HAP-1 (cell line): Measurements from ENCODE around the gene DHX16.

ENCODE experiments used
- DNase-seq, 2 experiments: peaks; one replicate each; pipeline ENCODE4 v3.0.0-alpha.2; 2016 to 2020; ENCODE audit warnings: low spot score in 2 of 2
- H3K27me3 ChIP-seq: fragments of 250-450 bp; sonication (Bioruptor Pico); 2 replicates; pipeline ENCODE4 v1.5.1; 2020; ENCODE audit warnings: low read depth, mild to moderate bottlenecking, moderate library complexity
- H3K36me3 ChIP-seq: fragments of 250-450 bp; sonication (Bioruptor Pico); replicated peaks from 2 replicates; pipeline ENCODE4 v1.5.1; 2020; ENCODE audit warnings: mild to moderate bottlenecking
- H3K4me1 ChIP-seq: fragments of 250-450 bp; sonication (Bioruptor Pico); 2 replicates; pipeline ENCODE4 v1.5.1; 2020; ENCODE audit warnings: mild to moderate bottlenecking
- H3K4me3 ChIP-seq: fragments of 250-450 bp; sonication (Bioruptor Pico); 2 replicates; pipeline ENCODE4 v1.5.1; 2020; ENCODE audit warnings: mild to moderate bottlenecking, moderate library complexity
- H3K9me3 ChIP-seq: fragments of 250-450 bp; sonication (Bioruptor Pico); 2 replicates; pipeline ENCODE4 v1.5.1; 2020; ENCODE audit warnings: mild to moderate bottlenecking, moderate library complexity
- in situ Hi-C: fragments of 300-500 bp; cut with MboI; formaldehyde crosslinking; loops from 3 replicates; pipeline ENCODE4 v1.14.3; 2020; ENCODE audit warnings: low sequenced_read_pairs, inconsistent platforms, mixed read lengths

DHX16 gene

GRCh38 chr6:30617565-30618269 lies 55.1 kb downstream of the DHX16 start, which contains the start of gene MRPS18B:
MRPS18B (plus strand) TSS chr6:30617840; CDS start chr6:30617866, 26 bp downstream.
- Histone ChIP-seq H3K4me3 (peak within 1 kb of the TSS; percentile 99), H3K27me3 (no peaks in the 10 kb centered on the region), H3K9me3 (no peaks in the 10 kb centered on the region), H3K36me3 (peaks cover 67% of the 10 kb centered on the region), H3K4me1 (peaks cover 25% of the 10 kb centered on the region)
- in situ Hi-C loops: loop anchor here (5.0 kb wide), 1 partner anchor 105 kb away; the partner anchor contains the start of gene TUBB
- DNase-seq: peak; percentile 94 to 96

- H3K36me3 ChIP-seq: peaks cover 65% of the 10 kb centered on the region
- in situ Hi-C loops: loop anchor here (5.0 kb wide), 1 partner anchor 105 kb away; the partner anchor contains the start of gene TUBB
- peak; percentile 99 for DNase-seq
Observed at GRCh38 chr6:30616811-30617564, 55.8 kb downstream of the DHX16 start, which contains the start of gene PPP1R10. PPP1R10 (minus strand) TSS chr6:30617243; CDS start chr6:30609944, 7,299 bp downstream.

GRCh38 chr6:30615958-30616810 lies 56.6 kb downstream of the DHX16 start:
- H3K27me3 ChIP-seq: no peaks in the 10 kb centered on the region
- peaks cover 65% of the 10 kb centered on the region for H3K36me3 ChIP-seq
- H3K4me1 ChIP-seq: peaks cover 32% of the 10 kb centered on the region
- peak; percentile 42 to 58 for DNase-seq
- H3K4me3 ChIP-seq: peak overlapping the region; percentile 99
- H3K9me3 ChIP-seq: no peaks in the 10 kb centered on the region
- in situ Hi-C loops: loop anchor here (5.0 kb wide), 1 partner anchor 106 kb away; the partner anchor contains the start of gene TUBB

More at GRCh38 chr6:30616811-30617564, 55.8 kb downstream of the DHX16 start, which contains the start of gene PPP1R10:
- Histone ChIP-seq H3K27me3 (no peaks in the 10 kb centered on the region), H3K4me3 (peak within 1 kb of the TSS; percentile 99), H3K9me3 (no peaks in the 10 kb centered on the region), H3K4me1 (peaks cover 28% of the 10 kb centered on the region)

GRCh38 chr6:30615219-30615957 lies 57.4 kb downstream of the DHX16 start:
- Histone ChIP-seq H3K36me3 (peaks cover 63% of the 10 kb centered on the region), H3K27me3 (no peaks in the 10 kb centered on the region), H3K4me1 (peaks cover 32% of the 10 kb centered on the region), H3K4me3 (peak overlapping the region; percentile 99), H3K9me3 (no peaks in the 10 kb centered on the region)
- in situ Hi-C loops: loop anchor here (5.0 kb wide), 1 partner anchor 107 kb away; the partner anchor contains the start of gene TUBB
- peak; percentile 82 to 94 for DNase-seq

GRCh38 chr6:30614843-30615218 lies 58.0 kb downstream of the DHX16 start:
- in situ Hi-C loops: loop anchor here (5.0 kb wide), 1 partner anchor 107 kb away; the partner anchor contains the start of gene TUBB
- DNase-seq: peak; percentile 92 to 93
- H3K4me3 ChIP-seq: peak overlapping the region; percentile 99
- H3K27me3 ChIP-seq: no peaks in the 10 kb centered on the region
- H3K9me3 ChIP-seq: no peaks in the 10 kb centered on the region
- peaks cover 32% of the 10 kb centered on the region for H3K4me1 ChIP-seq
- peaks cover 63% of the 10 kb centered on the region for H3K36me3 ChIP-seq

GRCh38 chr6:30614044-30614842 lies 58.6 kb downstream of the DHX16 start:
- Histone ChIP-seq H3K27me3 (no peaks in the 10 kb centered on the region), H3K4me3 (peak overlapping the region; percentile 99), H3K4me1 (peaks cover 32% of the 10 kb centered on the region), H3K36me3 (peaks cover 63% of the 10 kb centered on the region), H3K9me3 (no peaks in the 10 kb centered on the region)
- in situ Hi-C loops: no loop called here
- no peak for DNase-seq

- peaks cover 67% of the 10 kb centered on the region for H3K36me3 ChIP-seq
- H3K27me3 ChIP-seq: no peaks in the 10 kb centered on the region
- H3K4me1 ChIP-seq: peaks cover 27% of the 10 kb centered on the region
- no peaks in the 10 kb centered on the region for H3K9me3 ChIP-seq
- H3K4me3 ChIP-seq: no peak overlapping the region
- in situ Hi-C loops: no loop called here
- no peak for DNase-seq
Observed at GRCh38 chr6:30613251-30614043, 59.4 kb downstream of the DHX16 start.

- in situ Hi-C loops: no loop called here
- Histone ChIP-seq H3K4me1 (peaks cover 27% of the 10 kb centered on the region), H3K9me3 (no peaks in the 10 kb centered on the region), H3K27me3 (no peaks in the 10 kb centered on the region), H3K36me3 (peaks cover 74% of the 10 kb centered on the region), H3K4me3 (no peak overlapping the region)
- DNase-seq: no peak
Observed at GRCh38 chr6:30612687-30613248, 60.0 kb downstream of the DHX16 start.

- no peaks in the 10 kb centered on the region for H3K27me3 ChIP-seq
- in situ Hi-C loops: no loop called here
- DNase-seq: no peak
- H3K9me3 ChIP-seq: no peaks in the 10 kb centered on the region
- H3K4me1 ChIP-seq: peaks cover 27% of the 10 kb centered on the region
- H3K36me3 ChIP-seq: peaks cover 79% of the 10 kb centered on the region
- H3K4me3 ChIP-seq: no peak overlapping the region
Observed at GRCh38 chr6:30612213-30612612, 60.6 kb downstream of the DHX16 start.

GRCh38 chr6:30611856-30612194 lies 61.0 kb downstream of the DHX16 start:
- Histone ChIP-seq H3K4me1 (peaks cover 27% of the 10 kb centered on the region), H3K4me3 (no peak overlapping the region), H3K9me3 (no peaks in the 10 kb centered on the region), H3K36me3 (peaks cover 81% of the 10 kb centered on the region), H3K27me3 (no peaks in the 10 kb centered on the region)
- in situ Hi-C loops: no loop called here
- DNase-seq: no peak

- in situ Hi-C loops: no loop called here
- Histone ChIP-seq H3K36me3 (peaks cover 81% of the 10 kb centered on the region), H3K9me3 (no peaks in the 10 kb centered on the region), H3K4me3 (no peak overlapping the region), H3K27me3 (no peaks in the 10 kb centered on the region), H3K4me1 (peaks cover 27% of the 10 kb centered on the region)
- no peak for DNase-seq
Observed at GRCh38 chr6:30611150-30611855, 61.5 kb downstream of the DHX16 start.
